Measurements from ENCODE around the gene ZNHIT3.

DNA sequence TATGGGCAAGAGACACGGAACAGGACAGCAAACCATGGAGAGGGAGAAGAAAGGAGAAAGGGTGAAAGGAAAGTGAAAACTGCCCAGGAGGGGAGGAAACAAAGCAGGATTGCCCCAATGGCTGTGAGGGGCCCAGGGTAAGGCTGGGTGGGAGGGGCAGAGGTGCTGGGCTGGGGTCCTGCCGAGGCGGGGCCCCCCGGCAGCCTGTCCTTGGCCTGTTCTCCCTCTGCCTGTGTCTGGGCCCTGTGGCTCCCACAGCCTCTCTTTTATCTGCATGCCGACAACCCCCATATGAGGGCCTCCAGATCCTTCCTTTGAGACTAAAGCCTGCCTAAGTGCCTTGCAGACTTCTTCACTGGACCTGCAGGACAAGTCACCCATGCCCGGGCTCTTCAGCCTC is 15.5 kb downstream of the ZNHIT3 start:
- TF ChIP-seq HNRNPL (IDR thresholded peaks at IDR 0.05; ENCODE audit: low read depth, low read length) (no peak), ZNF160 (CRISPR knock-in tag; IDR thresholded peaks at IDR 0.05) (no peak), POLR2AphosphoS5 (IDR thresholded peaks at IDR 0.05; ENCODE audit: low read depth, low read length) (no peak), ZNF282 (IDR thresholded peaks at IDR 0.05; ENCODE audit: partially characterized antibody) (no peak), FOXA3 (CRISPR knock-in tag; IDR thresholded peaks at IDR 0.05) (no peak), SETDB1 (CRISPR knock-in tag; IDR thresholded peaks at IDR 0.05; ENCODE audit: borderline replicate concordance) (no peak), SMARCC2 (IDR thresholded peaks at IDR 0.05) (no peak), BHLHE40 (IDR thresholded peaks at IDR 0.05; ENCODE audit: low read length) (no peak)
- TF ChIP-seq, protein P1, sequence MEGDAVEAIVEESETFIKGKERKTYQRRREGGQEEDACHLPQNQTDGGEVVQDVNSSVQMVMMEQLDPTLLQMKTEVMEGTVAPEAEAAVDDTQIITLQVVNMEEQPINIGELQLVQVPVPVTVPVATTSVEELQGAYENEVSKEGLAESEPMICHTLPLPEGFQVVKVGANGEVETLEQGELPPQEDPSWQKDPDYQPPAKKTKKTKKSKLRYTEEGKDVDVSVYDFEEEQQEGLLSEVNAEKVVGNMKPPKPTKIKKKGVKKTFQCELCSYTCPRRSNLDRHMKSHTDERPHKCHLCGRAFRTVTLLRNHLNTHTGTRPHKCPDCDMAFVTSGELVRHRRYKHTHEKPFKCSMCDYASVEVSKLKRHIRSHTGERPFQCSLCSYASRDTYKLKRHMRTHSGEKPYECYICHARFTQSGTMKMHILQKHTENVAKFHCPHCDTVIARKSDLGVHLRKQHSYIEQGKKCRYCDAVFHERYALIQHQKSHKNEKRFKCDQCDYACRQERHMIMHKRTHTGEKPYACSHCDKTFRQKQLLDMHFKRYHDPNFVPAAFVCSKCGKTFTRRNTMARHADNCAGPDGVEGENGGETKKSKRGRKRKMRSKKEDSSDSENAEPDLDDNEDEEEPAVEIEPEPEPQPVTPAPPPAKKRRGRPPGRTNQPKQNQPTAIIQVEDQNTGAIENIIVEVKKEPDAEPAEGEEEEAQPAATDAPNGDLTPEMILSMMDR (CRISPR knock-in tag; IDR thresholded peaks at IDR 0.05) = no peak
- TF ChIP-seq, protein P2, sequence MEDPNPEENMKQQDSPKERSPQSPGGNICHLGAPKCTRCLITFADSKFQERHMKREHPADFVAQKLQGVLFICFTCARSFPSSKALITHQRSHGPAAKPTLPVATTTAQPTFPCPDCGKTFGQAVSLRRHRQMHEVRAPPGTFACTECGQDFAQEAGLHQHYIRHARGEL (CRISPR knock-in tag; IDR thresholded peaks at IDR 0.05) = no peak
